SK-N-SH treated with all-trans-retinoic acid at 6 μM for 48 hours (cell line): ENCODE data around the gene TBC1D2B.

Experiments used
- ATAC-seq: fragments of 200-7000 bp; cut with Tn5 transposase; 3 replicates; pipeline ENCODE4 v1.9.1; 2020; ENCODE audit warnings: mild to moderate bottlenecking, moderate library complexity
- ARNTL ChIP-seq: fragments of 450-650 bp; formaldehyde crosslinking; IDR thresholded peaks from 2 replicates; pipeline ENCODE4 v1.5.0; 2020; ENCODE audit warnings: low read depth, mild to moderate bottlenecking, moderate library complexity, borderline replicate concordance
- BACH2 ChIP-seq: fragments of 250-450 bp; sonication (Bioruptor Pico); IDR thresholded peaks from 2 replicates; pipeline ENCODE4 v1.9.0; 2021; ENCODE audit warnings: mild to moderate bottlenecking, borderline replicate concordance
- CSDC2 ChIP-seq: fragments of 250-450 bp; sonication (Bioruptor Pico); IDR thresholded peaks from 2 replicates; pipeline ENCODE4 v1.5.0; 2020; ENCODE audit warnings: mild to moderate bottlenecking, moderate library complexity
- CSRNP3 ChIP-seq: fragments of 250-450 bp; sonication (Bioruptor Pico); IDR thresholded peaks from 2 replicates; pipeline ENCODE4 v1.5.1; 2021; ENCODE audit warnings: mild to moderate bottlenecking, moderate library complexity
- ESRRG ChIP-seq: fragments of 250-450 bp; sonication (Bioruptor Pico); IDR thresholded peaks from 2 replicates; pipeline ENCODE4 v1.6.1; 2021; ENCODE audit warnings: mild to moderate bottlenecking
- GLIS3 ChIP-seq: fragments of 250-450 bp; sonication (Bioruptor Pico); IDR thresholded peaks from 2 replicates; pipeline ENCODE4 v1.5.0; 2020; ENCODE audit warnings: mild to moderate bottlenecking, moderate library complexity
- ISL1 ChIP-seq: fragments of 250-450 bp; sonication (Bioruptor Pico); IDR thresholded peaks from 2 replicates; pipeline ENCODE4 v2.1.2; 2022; ENCODE audit warnings: mild to moderate bottlenecking, moderate library complexity
- PPARA ChIP-seq: fragments of 250-450 bp; sonication (Bioruptor Pico); IDR thresholded peaks from 2 replicates; pipeline ENCODE4 v1.5.0; 2020; ENCODE audit warnings: mild to moderate bottlenecking, borderline replicate concordance
- RARB ChIP-seq: fragments of 250-450 bp; sonication (Bioruptor Pico); IDR thresholded peaks from 2 replicates; pipeline ENCODE4 v1.8.0; 2021; ENCODE audit warnings: mild to moderate bottlenecking, moderate library complexity
- TCF4 ChIP-seq: fragments of 250-450 bp; sonication (Bioruptor Pico); IDR thresholded peaks from 2 replicates; pipeline ENCODE4 v1.8.0; 2021; ENCODE audit warnings: mild to moderate bottlenecking, moderate library complexity, borderline replicate concordance
- TOX ChIP-seq: fragments of 250-450 bp; sonication (Bioruptor Pico); IDR thresholded peaks from 2 replicates; pipeline ENCODE4 v1.8.0; 2021; ENCODE audit warnings: mild to moderate bottlenecking, moderate library complexity, borderline replicate concordance
- ZC3H10 ChIP-seq: fragments of 250-450 bp; sonication (Bioruptor Pico); IDR thresholded peaks from 2 replicates; pipeline ENCODE4 v1.5.1; 2021; ENCODE audit warnings: mild to moderate bottlenecking, moderate library complexity
- ZFP3 ChIP-seq: fragments of 250-450 bp; sonication (Bioruptor Pico); IDR thresholded peaks from 2 replicates; pipeline ENCODE4 v1.5.0; 2020; ENCODE audit warnings: mild to moderate bottlenecking, moderate library complexity
- ZFP30 ChIP-seq: fragments of 450-650 bp; formaldehyde crosslinking; IDR thresholded peaks from 2 replicates; pipeline ENCODE4 v1.5.0; 2022; ENCODE audit warnings: mild to moderate bottlenecking, moderate library complexity
- ZNF565 ChIP-seq: fragments of 450-650 bp; formaldehyde crosslinking; conservative IDR thresholded peaks from 2 replicates; pipeline ENCODE4 v1.5.0; 2020; ENCODE audit warnings: low read depth, mild to moderate bottlenecking, moderate library complexity
- ZNF70 ChIP-seq: fragments of 450-650 bp; formaldehyde crosslinking; IDR thresholded peaks from 2 replicates; pipeline ENCODE4 v1.5.0; 2020; ENCODE audit warnings: mild to moderate bottlenecking, moderate library complexity
- ZNF8 ChIP-seq: fragments of 450-650 bp; formaldehyde crosslinking; IDR thresholded peaks from 2 replicates; pipeline ENCODE4 v1.5.0; 2020; ENCODE audit warnings: mild to moderate bottlenecking, moderate library complexity
- TF ChIP-seq, protein P1 (sequence below): fragments of 250-450 bp; sonication (Bioruptor Pico); IDR thresholded peaks from 2 replicates; pipeline ENCODE4 v1.8.0; 2020; ENCODE audit warnings: mild to moderate bottlenecking, moderate library complexity, borderline replicate concordance
- TF ChIP-seq, protein P2 (sequence below): fragments of 250-450 bp; sonication (Bioruptor Pico); IDR thresholded peaks from 2 replicates; pipeline ENCODE4 v1.8.0; 2021; ENCODE audit warnings: low read depth, mild to moderate bottlenecking, moderate library complexity, borderline replicate concordance
- TF ChIP-seq, protein P3 (sequence below): fragments of 250-450 bp; sonication (Bioruptor Pico); IDR thresholded peaks from 2 replicates; pipeline ENCODE4 v1.5.1; 2020; ENCODE audit warnings: low read depth, mild to moderate bottlenecking, moderate library complexity
- TF ChIP-seq, protein P4 (sequence below): fragments of 250-450 bp; sonication (Bioruptor Pico); IDR thresholded peaks from 2 replicates; pipeline ENCODE4 v1.5.0; 2020; ENCODE audit warnings: mild to moderate bottlenecking, moderate library complexity

TBC1D2B gene

GRCh38 chr15:78110916-78111475, 33.5 kb upstream of the TBC1D2B start:
- no peak for TF ChIP-seq CSRNP3 (CRISPR knock-in tag)
- no peak for TF ChIP-seq GLIS3 (CRISPR knock-in tag)
- no peak for TF ChIP-seq ZNF565 (CRISPR knock-in tag)
- no peak for TF ChIP-seq ESRRG (CRISPR knock-in tag)
- TF ChIP-seq ZC3H10 (CRISPR knock-in tag), result no peak
- TF ChIP-seq, protein P1, sequence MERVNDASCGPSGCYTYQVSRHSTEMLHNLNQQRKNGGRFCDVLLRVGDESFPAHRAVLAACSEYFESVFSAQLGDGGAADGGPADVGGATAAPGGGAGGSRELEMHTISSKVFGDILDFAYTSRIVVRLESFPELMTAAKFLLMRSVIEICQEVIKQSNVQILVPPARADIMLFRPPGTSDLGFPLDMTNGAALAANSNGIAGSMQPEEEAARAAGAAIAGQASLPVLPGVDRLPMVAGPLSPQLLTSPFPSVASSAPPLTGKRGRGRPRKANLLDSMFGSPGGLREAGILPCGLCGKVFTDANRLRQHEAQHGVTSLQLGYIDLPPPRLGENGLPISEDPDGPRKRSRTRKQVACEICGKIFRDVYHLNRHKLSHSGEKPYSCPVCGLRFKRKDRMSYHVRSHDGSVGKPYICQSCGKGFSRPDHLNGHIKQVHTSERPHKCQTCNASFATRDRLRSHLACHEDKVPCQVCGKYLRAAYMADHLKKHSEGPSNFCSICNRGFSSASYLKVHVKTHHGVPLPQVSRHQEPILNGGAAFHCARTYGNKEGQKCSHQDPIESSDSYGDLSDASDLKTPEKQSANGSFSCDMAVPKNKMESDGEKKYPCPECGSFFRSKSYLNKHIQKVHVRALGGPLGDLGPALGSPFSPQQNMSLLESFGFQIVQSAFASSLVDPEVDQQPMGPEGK (CRISPR knock-in tag), result no peak
- TF ChIP-seq ZNF8 (CRISPR knock-in tag), result no peak
- no peak for ATAC-seq

- TF ChIP-seq, protein P2, sequence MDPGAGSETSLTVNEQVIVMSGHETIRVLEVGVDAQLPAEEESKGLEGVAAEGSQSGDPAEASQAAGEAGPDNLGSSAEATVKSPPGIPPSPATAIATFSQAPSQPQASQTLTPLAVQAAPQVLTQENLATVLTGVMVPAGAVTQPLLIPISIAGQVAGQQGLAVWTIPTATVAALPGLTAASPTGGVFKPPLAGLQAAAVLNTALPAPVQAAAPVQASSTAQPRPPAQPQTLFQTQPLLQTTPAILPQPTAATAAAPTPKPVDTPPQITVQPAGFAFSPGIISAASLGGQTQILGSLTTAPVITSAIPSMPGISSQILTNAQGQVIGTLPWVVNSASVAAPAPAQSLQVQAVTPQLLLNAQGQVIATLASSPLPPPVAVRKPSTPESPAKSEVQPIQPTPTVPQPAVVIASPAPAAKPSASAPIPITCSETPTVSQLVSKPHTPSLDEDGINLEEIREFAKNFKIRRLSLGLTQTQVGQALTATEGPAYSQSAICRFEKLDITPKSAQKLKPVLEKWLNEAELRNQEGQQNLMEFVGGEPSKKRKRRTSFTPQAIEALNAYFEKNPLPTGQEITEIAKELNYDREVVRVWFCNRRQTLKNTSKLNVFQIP (CRISPR knock-in tag), result no peak
- TF ChIP-seq TCF4 (CRISPR knock-in tag) (no peak), ZNF8 (CRISPR knock-in tag) (no peak), ESRRG (CRISPR knock-in tag) (no peak), ARNTL (CRISPR knock-in tag) (no peak), ZNF70 (CRISPR knock-in tag) (no peak), CSDC2 (CRISPR knock-in tag) (no peak)
- ATAC-seq, result no peak
Measured at GRCh38 chr15:78110096-78110495, 32.6 kb upstream of the TBC1D2B start.

DNA sequence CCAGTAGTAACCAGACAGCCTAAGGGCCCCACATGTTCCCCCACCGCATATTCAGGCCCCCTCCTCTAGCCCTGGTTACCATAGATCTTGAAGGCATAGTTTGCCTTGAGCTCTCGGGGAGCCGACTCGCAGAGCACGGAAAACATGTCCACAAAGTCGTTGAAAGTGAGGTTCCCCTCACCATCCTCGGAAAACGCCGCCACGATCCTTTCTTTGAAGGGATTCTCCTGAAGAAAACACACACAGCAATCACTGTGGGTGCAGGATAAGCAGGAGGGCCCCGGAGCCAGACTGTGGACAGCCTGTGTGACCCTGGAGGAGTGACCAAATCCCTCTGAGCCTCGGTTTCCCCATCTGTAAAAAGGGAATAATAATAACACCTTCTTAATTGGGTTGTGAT, 31.6 kb upstream of the TBC1D2B start:
- no peak for ATAC-seq
- TF ChIP-seq ZNF8 (CRISPR knock-in tag), result no peak
- TF ChIP-seq, protein P1 (CRISPR knock-in tag), result no peak
- no peak for TF ChIP-seq PPARA (CRISPR knock-in tag)
- no peak for TF ChIP-seq ZFP3 (CRISPR knock-in tag)
- TF ChIP-seq ARNTL (CRISPR knock-in tag), result no peak
- TF ChIP-seq ZFP30 (CRISPR knock-in tag), result no peak
- no peak for TF ChIP-seq ISL1 (CRISPR knock-in tag)
- TF ChIP-seq ZNF70 (CRISPR knock-in tag), result no peak
- no peak for TF ChIP-seq RARB (CRISPR knock-in tag)
- TF ChIP-seq TOX (CRISPR knock-in tag), result no peak
- TF ChIP-seq, protein P2 (CRISPR knock-in tag), result no peak
- TF ChIP-seq, protein P3, sequence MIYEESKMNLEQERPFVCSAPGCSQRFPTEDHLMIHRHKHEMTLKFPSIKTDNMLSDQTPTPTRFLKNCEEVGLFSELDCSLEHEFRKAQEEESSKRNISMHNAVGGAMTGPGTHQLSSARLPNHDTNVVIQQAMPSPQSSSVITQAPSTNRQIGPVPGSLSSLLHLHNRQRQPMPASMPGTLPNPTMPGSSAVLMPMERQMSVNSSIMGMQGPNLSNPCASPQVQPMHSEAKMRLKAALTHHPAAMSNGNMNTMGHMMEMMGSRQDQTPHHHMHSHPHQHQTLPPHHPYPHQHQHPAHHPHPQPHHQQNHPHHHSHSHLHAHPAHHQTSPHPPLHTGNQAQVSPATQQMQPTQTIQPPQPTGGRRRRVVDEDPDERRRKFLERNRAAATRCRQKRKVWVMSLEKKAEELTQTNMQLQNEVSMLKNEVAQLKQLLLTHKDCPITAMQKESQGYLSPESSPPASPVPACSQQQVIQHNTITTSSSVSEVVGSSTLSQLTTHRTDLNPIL, result no peak
- no peak for TF ChIP-seq GLIS3 (CRISPR knock-in tag)
- no peak for TF ChIP-seq ESRRG (CRISPR knock-in tag)
- TF ChIP-seq, protein P4, sequence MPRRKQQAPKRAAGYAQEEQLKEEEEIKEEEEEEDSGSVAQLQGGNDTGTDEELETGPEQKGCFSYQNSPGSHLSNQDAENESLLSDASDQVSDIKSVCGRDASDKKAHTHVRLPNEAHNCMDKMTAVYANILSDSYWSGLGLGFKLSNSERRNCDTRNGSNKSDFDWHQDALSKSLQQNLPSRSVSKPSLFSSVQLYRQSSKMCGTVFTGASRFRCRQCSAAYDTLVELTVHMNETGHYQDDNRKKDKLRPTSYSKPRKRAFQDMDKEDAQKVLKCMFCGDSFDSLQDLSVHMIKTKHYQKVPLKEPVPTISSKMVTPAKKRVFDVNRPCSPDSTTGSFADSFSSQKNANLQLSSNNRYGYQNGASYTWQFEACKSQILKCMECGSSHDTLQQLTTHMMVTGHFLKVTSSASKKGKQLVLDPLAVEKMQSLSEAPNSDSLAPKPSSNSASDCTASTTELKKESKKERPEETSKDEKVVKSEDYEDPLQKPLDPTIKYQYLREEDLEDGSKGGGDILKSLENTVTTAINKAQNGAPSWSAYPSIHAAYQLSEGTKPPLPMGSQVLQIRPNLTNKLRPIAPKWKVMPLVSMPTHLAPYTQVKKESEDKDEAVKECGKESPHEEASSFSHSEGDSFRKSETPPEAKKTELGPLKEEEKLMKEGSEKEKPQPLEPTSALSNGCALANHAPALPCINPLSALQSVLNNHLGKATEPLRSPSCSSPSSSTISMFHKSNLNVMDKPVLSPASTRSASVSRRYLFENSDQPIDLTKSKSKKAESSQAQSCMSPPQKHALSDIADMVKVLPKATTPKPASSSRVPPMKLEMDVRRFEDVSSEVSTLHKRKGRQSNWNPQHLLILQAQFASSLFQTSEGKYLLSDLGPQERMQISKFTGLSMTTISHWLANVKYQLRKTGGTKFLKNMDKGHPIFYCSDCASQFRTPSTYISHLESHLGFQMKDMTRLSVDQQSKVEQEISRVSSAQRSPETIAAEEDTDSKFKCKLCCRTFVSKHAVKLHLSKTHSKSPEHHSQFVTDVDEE, result no peak
- TF ChIP-seq CSRNP3 (CRISPR knock-in tag), result no peak
- TF ChIP-seq ZC3H10 (CRISPR knock-in tag), result no peak
- TF ChIP-seq BACH2 (CRISPR knock-in tag), result no peak
